A549 (cell line): ENCODE data around the gene TMEM253. TPM values are rescaled to one million over a fixed set of nuclear protein-coding genes. Genes with fewer than 3 reads are reported as not detected.
A peak's percentile ranks its signal among the peaks of the same experiment; 100 is the strongest.

Experiments
- ATAC-seq, 2 experiments: fragments of 200-7000 bp in 1 of 2; fragments of >200 bp in 1 of 2; cut with Nextera tagmentation in 1 of 2; cut with Tn5 transposase in 1 of 2; 3 replicates each; pipeline versions ENCODE4 v1.8.0 to v1.9.1; 2018 to 2020; ENCODE audit warnings: mild to moderate bottlenecking in 1 of 2, moderate library complexity in 1 of 2
- CTCF ChIA-PET: fragments of 300-600 bp; sonication (Branson Sonifier 250); formaldehyde crosslinking; extraction: SDS; loops from one replicate; lab custom pipeline; 2021; ENCODE audit warnings: antibody characterized with exemption, inconsistent platforms; lab: Yijun Ruan, JAX
- POLR2A ChIA-PET: fragments of 350-600 bp; formaldehyde crosslinking; extraction: SDS; loops from one replicate; lab custom pipeline; 2021; ENCODE audit warnings: antibody characterized with exemption, inconsistent platforms; lab: Yijun Ruan, JAX
- DNase-seq, 2 experiments: peaks; one replicate each; pipeline versions ENCODE4 v3.0.0 to v3.0.0-alpha.2; 2011 to 2016; ENCODE audit warnings: low read depth in 1 of 2, low spot score in 1 of 2
- FAIRE-seq: peaks from 2 replicates; lab custom pipeline; 2011; peaks lifted over from hg19 to GRCh38; lab: Jason Lieb, UNC
- H3K27ac ChIP-seq, 2 experiments: fragments of >200 bp; sonication (Bioruptor Twin); formaldehyde crosslinking; 3 replicates each; pipeline ENCODE4 v1.5.1; 2016 to 2017
- H3K4me1 ChIP-seq: fragments of >200 bp; sonication (Bioruptor Twin); formaldehyde crosslinking; 3 replicates; pipeline ENCODE4 v1.6.1; 2016
- H3K4me2 ChIP-seq: fragments of >200 bp; sonication (Bioruptor Twin); formaldehyde crosslinking; 3 replicates; pipeline ENCODE4 v1.6.1; 2016
- H3K4me3 ChIP-seq: fragments of >200 bp; sonication (Bioruptor Twin); formaldehyde crosslinking; 3 replicates; pipeline ENCODE4 v1.5.1; 2016
- H3K9me3 ChIP-seq: fragments of >200 bp; sonication (Bioruptor Twin); formaldehyde crosslinking; 3 replicates; pipeline ENCODE4 v1.6.1; 2016
- BHLHE40 ChIP-seq: IDR thresholded peaks from 2 replicates; pipeline ENCODE4 v1.6.1; 2012; ENCODE audit warnings: low read depth, low read length, inconsistent platforms
- CBX8 ChIP-seq: fragments of 200-600 bp; sonication (generic); IDR thresholded peaks from 2 replicates; pipeline ENCODE4 v1.6.1; 2016
- CEBPB ChIP-seq, 2 experiments: fragments of >200 bp in 1 of 2; sonication (Bioruptor Twin) in 1 of 2; formaldehyde crosslinking in 1 of 2; IDR thresholded peaks; 2 replicates each; pipeline ENCODE4 v1.6.1; 2012 to 2016
- CHD2 ChIP-seq: fragments of 150-350 bp; IDR thresholded peaks from 2 replicates; pipeline ENCODE4 v1.6.1; 2014; ENCODE audit warnings: low read length; ENCODE audit not compliant: partially characterized antibody
- CHD4 ChIP-seq: fragments of 200-600 bp; sonication (generic); IDR thresholded peaks from 2 replicates; pipeline ENCODE4 v1.6.1; 2016; ENCODE audit warnings: antibody characterized with exemption, mild to moderate bottlenecking, borderline replicate concordance
- CTCF ChIP-seq: fragments of >200 bp; sonication (Bioruptor Twin); formaldehyde crosslinking; IDR thresholded peaks from 3 replicates; pipeline ENCODE4 v1.5.1; 2016
- EHMT2 ChIP-seq: fragments of 200-600 bp; sonication (generic); IDR thresholded peaks from 2 replicates; pipeline ENCODE4 v1.6.1; 2016; ENCODE audit warnings: antibody characterized with exemption, low read depth, mild to moderate bottlenecking, moderate library complexity
- EP300 ChIP-seq, 2 experiments: fragments of >200 bp; sonication (Bioruptor Twin); formaldehyde crosslinking; IDR thresholded peaks; 2 replicates in 1 of 2; 3 replicates in 1 of 2; pipeline ENCODE4 v1.6.1; 2016 to 2017
- ESRRA ChIP-seq: fragments of 150-350 bp; IDR thresholded peaks from 2 replicates; pipeline ENCODE4 v1.6.1; 2014; ENCODE audit warnings: mild to moderate bottlenecking, low read length, borderline replicate concordance
- GATA3 ChIP-seq: IDR thresholded peaks from 2 replicates; pipeline ENCODE4 v1.6.1; 2012; ENCODE audit warnings: borderline replicate concordance
- HDAC2 ChIP-seq: fragments of 200-600 bp; sonication (generic); IDR thresholded peaks from 2 replicates; pipeline ENCODE4 v1.6.1; 2016
- MAFK ChIP-seq: fragments of 450-650 bp; IDR thresholded peaks from 2 replicates; pipeline ENCODE4 v1.6.1; 2014; ENCODE audit not compliant: partially characterized antibody
- NFE2L2 ChIP-seq: fragments of 150-350 bp; conservative IDR thresholded peaks from 2 replicates; pipeline ENCODE4 v1.6.1; 2014; ENCODE audit warnings: low read length
- PHF8 ChIP-seq: fragments of 200-600 bp; sonication (generic); IDR thresholded peaks from 2 replicates; pipeline ENCODE4 v1.6.1; 2016; ENCODE audit warnings: low read depth, mild to moderate bottlenecking, antibody characterized with exemption, moderate library complexity, borderline replicate concordance
- RAD21 ChIP-seq, 2 experiments: fragments of >200 bp in 1 of 2; sonication (Bioruptor Twin) in 1 of 2; formaldehyde crosslinking in 1 of 2; IDR thresholded peaks in 1 of 2; conservative IDR thresholded peaks in 1 of 2; 2 replicates in 1 of 2; 3 replicates in 1 of 2; pipeline ENCODE4 v1.6.1; 2012 to 2018; ENCODE audit warnings: inconsistent platforms in 1 of 2
- RARB ChIP-seq: fragments of 250-450 bp; sonication (Bioruptor Pico); IDR thresholded peaks from 2 replicates; pipeline ENCODE4 v1.8.0; 2021; ENCODE audit warnings: mild to moderate bottlenecking, moderate library complexity
- RCOR1 ChIP-seq: fragments of 150-350 bp; IDR thresholded peaks from 2 replicates; pipeline ENCODE4 v1.6.1; 2014; ENCODE audit warnings: antibody characterized with exemption, low read length, low read depth
- RNF2 ChIP-seq: fragments of 200-600 bp; sonication (generic); IDR thresholded peaks from 2 replicates; pipeline ENCODE4 v1.6.1; 2016; ENCODE audit warnings: low read depth, mild to moderate bottlenecking, antibody characterized with exemption, moderate library complexity, borderline replicate concordance
- SMC3 ChIP-seq: fragments of >200 bp; sonication (Bioruptor Twin); formaldehyde crosslinking; IDR thresholded peaks from 3 replicates; pipeline ENCODE4 v1.6.1; 2018; ENCODE audit warnings: inconsistent platforms
- TP53 ChIP-seq: fragments of 250-450 bp; sonication (Bioruptor Pico); IDR thresholded peaks from 2 replicates; pipeline ENCODE4 v1.5.0; 2021; ENCODE audit warnings: mild to moderate bottlenecking, moderate library complexity
- ZNF302 ChIP-seq: fragments of 250-450 bp; sonication (Bioruptor Pico); IDR thresholded peaks from 2 replicates; pipeline ENCODE4 v1.9.0; 2021; ENCODE audit warnings: inconsistent platforms, mild to moderate bottlenecking, moderate library complexity
- WGBS: methylation state at CpG from one replicate; pipeline ENCODE4 v1.1.6; 2017; ENCODE audit errors: missing lambda C conversion rate; 5-methylcytosine and 5-hydroxymethylcytosine counted together
- polyA plus RNA-seq, 4 experiments: library from polyadenylated mRNA; depleted of rRNA in 3 of 4; stranded (reverse); fragments of >200 nt; fragmentation: RNase III in 1 of 4; extraction: RNeasy Plus Mini Kit Qiagen cat#74134 plus additional on column Dnase treatment in 1 of 4; gene quantifications; 2 replicates in 3 of 4; 3 replicates in 1 of 4; pipeline ENCODE4 v1.2.3, GENCODE V29; 2011 to 2017
- TF ChIP-seq, protein P1 (sequence below): fragments of 200-600 bp; sonication (generic); IDR thresholded peaks from 2 replicates; pipeline ENCODE4 v1.6.1; 2016; ENCODE audit warnings: antibody characterized with exemption, mild to moderate bottlenecking, moderate library complexity
- TF ChIP-seq, protein P2 (sequence below): fragments of 450-650 bp; IDR thresholded peaks from 2 replicates; pipeline ENCODE4 v1.6.1; 2014; ENCODE audit warnings: antibody characterized with exemption
- TF ChIP-seq, protein P3 (sequence below): fragments of 250-450 bp; sonication (Bioruptor Pico); IDR thresholded peaks from 2 replicates; pipeline ENCODE4 v1.5.0; 2020; ENCODE audit warnings: low read depth, mild to moderate bottlenecking, moderate library complexity

Gene TMEM253
- polyA plus RNA-seq, 2 of the 4 experiments (the other 2 are of a cell fraction): 0.54 to 0.81 TPM

- TF ChIP-seq ESRRA: no peak; the same call in 1 of the 2 replicates
- TF ChIP-seq EP300 (IDR thresholded peaks at IDR 0.05): 0 out of 5 replicates have a peak, but pooled peaks of 1 of the 2 experiments have one; percentile 15
- peak; percentile 56 for TF ChIP-seq CTCF
- TF ChIP-seq NFE2L2: no peak
- TF ChIP-seq, protein P1, sequence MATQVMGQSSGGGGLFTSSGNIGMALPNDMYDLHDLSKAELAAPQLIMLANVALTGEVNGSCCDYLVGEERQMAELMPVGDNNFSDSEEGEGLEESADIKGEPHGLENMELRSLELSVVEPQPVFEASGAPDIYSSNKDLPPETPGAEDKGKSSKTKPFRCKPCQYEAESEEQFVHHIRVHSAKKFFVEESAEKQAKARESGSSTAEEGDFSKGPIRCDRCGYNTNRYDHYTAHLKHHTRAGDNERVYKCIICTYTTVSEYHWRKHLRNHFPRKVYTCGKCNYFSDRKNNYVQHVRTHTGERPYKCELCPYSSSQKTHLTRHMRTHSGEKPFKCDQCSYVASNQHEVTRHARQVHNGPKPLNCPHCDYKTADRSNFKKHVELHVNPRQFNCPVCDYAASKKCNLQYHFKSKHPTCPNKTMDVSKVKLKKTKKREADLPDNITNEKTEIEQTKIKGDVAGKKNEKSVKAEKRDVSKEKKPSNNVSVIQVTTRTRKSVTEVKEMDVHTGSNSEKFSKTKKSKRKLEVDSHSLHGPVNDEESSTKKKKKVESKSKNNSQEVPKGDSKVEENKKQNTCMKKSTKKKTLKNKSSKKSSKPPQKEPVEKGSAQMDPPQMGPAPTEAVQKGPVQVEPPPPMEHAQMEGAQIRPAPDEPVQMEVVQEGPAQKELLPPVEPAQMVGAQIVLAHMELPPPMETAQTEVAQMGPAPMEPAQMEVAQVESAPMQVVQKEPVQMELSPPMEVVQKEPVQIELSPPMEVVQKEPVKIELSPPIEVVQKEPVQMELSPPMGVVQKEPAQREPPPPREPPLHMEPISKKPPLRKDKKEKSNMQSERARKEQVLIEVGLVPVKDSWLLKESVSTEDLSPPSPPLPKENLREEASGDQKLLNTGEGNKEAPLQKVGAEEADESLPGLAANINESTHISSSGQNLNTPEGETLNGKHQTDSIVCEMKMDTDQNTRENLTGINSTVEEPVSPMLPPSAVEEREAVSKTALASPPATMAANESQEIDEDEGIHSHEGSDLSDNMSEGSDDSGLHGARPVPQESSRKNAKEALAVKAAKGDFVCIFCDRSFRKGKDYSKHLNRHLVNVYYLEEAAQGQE: peak; percentile 88
- peak; percentile 64 for TF ChIP-seq MAFK
- TF ChIP-seq ZNF302 (CRISPR knock-in tag): no peak
- TF ChIP-seq, protein P2, sequence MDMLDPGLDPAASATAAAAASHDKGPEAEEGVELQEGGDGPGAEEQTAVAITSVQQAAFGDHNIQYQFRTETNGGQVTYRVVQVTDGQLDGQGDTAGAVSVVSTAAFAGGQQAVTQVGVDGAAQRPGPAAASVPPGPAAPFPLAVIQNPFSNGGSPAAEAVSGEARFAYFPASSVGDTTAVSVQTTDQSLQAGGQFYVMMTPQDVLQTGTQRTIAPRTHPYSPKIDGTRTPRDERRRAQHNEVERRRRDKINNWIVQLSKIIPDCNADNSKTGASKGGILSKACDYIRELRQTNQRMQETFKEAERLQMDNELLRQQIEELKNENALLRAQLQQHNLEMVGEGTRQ: peak; percentile 5; the same call in 1 of the 2 replicates
- TF ChIP-seq GATA3: peak; percentile 93
- peak; percentile 24; the same call in 1 of the 2 replicates for TF ChIP-seq RARB (CRISPR knock-in tag)
- peak; percentile 35; the same call in 1 of the 2 replicates for TF ChIP-seq PHF8
- peak; percentile 51; the same call in 1 of the 2 replicates for TF ChIP-seq TP53 (CRISPR knock-in tag)
Observed at GRCh38 chr14:21103710-21104447, 3.0 kb downstream of the TMEM253 start (continued).

- peaks cover 77% of the 10 kb centered on the region for H3K4me1 ChIP-seq
- WGBS: 11% methylated on average over 8 of the region's 8 CpGs
- FAIRE-seq: no peak
- ATAC-seq: peak; percentile 68 to 72
- H3K27ac ChIP-seq: peak overlapping the region; percentile 96 to 97
- POLR2A ChIA-PET: interaction anchor here (0.8 to 2.8 kb wide), 8 partner anchors 9 to 90 kb away, joined by 3 to 19 read pairs (median 6); partner anchors contain the start of gene ARHGEF40
- H3K9me3 ChIP-seq: no peaks in the 10 kb centered on the region
- H3K4me2 ChIP-seq: peak overlapping the region; percentile 87
- peak overlapping the region; percentile 57 for H3K4me3 ChIP-seq
- TF ChIP-seq CEBPB (IDR thresholded peaks at IDR 0.05) (no peak), EHMT2 (no peak), RCOR1 (no peak), SMC3 (peak; percentile 76), RNF2 (no peak), ESRRA (no peak), CBX8 (no peak), BHLHE40 (no peak), MAFK (no peak), RAD21 (conservative IDR thresholded peaks at IDR 0.05 in 1 of 2, IDR thresholded peaks at IDR 0.05 in 1 of 2) (peak; percentile 87 to 90), CHD4 (no peak), CHD2 (no peak), CTCF (peak; percentile 81), HDAC2 (no peak)
- TF ChIP-seq, protein P3, sequence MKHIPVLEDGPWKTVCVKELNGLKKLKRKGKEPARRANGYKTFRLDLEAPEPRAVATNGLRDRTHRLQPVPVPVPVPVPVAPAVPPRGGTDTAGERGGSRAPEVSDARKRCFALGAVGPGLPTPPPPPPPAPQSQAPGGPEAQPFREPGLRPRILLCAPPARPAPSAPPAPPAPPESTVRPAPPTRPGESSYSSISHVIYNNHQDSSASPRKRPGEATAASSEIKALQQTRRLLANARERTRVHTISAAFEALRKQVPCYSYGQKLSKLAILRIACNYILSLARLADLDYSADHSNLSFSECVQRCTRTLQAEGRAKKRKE (CRISPR knock-in tag): no peak
- TF ChIP-seq, all 56 proteins: peak for 3
- DNase-seq: peak; percentile 69 to 87
- CTCF ChIA-PET: interaction anchor here (0.9 to 13.3 kb wide), 35 partner anchors 9 to 413 kb away, joined by 3 to 292 read pairs (median 7); partner anchors contain the start of genes ARHGEF40, METTL3, NDRG2 and RAB2B
Observed at GRCh38 chr14:21104448-21105060, 3.7 kb downstream of the TMEM253 start.
